ENCODE measurements around the gene P2RX1.

The P2RX1 gene

GRCh38 chr17:3903051-3903825 lies 13.0 kb downstream of the P2RX1 start:
- no peak for DNase-seq

DNA sequence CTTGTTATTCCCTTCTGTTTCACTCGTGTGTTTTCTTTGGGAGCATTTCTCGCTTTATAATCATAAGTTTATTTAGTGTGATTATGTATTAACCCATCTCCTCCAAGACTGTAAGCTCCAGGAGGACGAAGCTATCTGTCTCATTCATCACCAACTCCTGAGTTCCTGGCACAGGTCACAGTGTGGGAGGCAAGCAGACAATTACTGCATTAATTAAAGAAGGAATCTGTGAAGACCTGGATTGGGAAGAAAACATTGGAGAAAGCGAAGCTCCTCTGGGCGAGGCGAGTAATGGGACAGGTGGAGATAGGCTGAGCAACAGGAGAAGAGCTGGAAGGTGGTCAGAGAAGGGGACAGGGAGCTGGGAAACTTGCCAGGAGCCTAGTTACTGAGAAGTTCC lies 15.6 kb downstream of the P2RX1 start:
- no peak for DNase-seq

GRCh38 chr17:3897731-3898130 lies 18.5 kb downstream of the P2RX1 start:
- DNase-seq, result no peak

GRCh38 chr17:3896968-3897235 lies 19.4 kb downstream of the P2RX1 start:
- DNase-seq, result no peak

- no peak for DNase-seq
These were observed 19.9 kb downstream of the P2RX1 start for GRCh38 chr17:3896108-3896967.

- DNase-seq, result no peak
These were observed 20.9 kb downstream of the P2RX1 start for GRCh38 chr17:3895354-3895753.

DNA sequence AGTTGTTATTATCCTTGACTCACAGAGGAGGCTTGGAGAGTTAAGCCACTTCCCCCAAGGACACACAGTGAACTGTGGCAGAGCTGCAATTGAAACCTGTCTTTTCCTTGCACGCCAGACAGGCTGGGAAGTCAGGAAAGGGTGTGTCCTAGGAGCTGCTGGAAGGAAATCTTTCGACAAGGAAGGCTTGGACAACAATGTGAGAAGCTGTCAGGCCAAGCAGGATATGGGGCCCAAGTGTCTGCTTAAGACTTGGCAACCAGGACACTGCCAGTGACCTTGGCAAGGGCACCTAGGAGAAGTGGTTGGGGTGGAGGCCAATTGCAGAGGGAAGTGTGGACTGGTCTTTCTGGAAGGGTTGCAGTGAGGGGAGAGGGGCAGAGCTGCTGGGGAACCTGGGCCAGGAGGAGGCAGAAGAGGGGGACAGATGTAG lies 21.3 kb downstream of the P2RX1 start:
- no peak for DNase-seq

DNA sequence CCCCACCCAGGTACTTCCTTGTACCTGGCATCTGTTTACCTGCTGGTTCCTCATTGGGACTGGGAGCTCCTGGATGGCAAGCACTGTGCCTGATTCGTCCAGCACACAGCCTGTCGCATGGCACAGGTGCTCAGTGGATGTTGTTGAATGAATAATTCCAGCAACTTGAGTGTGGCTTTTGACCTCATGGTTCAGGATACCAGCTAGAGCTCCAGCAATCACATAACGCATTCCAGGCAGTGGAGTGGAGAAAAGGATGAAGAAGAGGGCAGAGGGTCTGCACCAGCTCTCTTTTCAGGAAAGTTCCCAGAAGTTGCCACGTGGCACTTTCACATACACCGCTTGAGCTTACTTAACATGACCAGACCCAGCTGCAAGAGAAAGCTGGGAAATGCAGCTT lies 22.1 kb downstream of the P2RX1 start:
- DNase-seq, result no peak

GRCh38 chr17:3893720-3894116 lies 22.5 kb downstream of the P2RX1 start:
- no peak for DNase-seq

DNA sequence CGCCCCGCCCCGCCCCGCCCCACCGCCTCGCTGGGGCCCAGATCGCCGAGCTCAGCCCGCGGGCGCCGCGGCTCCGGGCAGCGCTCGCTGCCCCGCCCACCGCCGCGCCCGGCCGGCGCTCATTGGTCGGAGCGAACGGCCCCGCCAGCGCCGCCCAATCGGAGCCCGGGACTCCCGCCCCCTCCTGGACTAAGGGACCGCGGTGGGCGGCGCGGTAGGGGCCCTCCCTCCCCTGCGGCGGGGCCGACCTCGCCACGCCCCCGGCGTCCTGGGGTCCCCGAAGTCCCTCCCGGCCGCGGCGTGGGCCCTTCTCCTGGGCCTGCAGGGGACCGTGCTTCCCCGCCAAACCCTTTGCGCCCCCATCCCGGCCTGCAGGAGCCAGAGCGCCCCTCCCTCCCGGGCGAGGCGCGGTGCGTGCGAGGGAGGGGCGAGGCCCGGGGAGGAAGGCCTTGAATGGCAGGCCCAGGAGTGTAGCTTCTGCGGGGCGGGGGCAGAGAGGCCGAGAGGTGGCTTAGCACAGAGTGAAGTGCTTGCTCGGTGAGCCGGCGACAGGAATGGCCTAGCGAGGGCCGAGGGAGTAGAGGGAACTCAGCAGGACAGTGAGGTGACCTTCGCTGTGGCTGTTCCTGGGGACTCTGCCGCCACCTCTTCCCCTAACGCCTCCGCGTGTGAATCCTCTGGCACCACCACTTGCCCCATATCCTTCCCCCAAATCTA lies 23.1 kb downstream of the P2RX1 start, which contains the start of gene CAMKK1:
TSS of gene CAMKK1 (minus strand) at position 51 of the 717 bp plus-strand sequence. CDS start 7,366 bp downstream, outside the sequence.
- DNase-seq, result peak; percentile 87

GRCh38 chr17:3892095-3892998 lies 23.9 kb downstream of the P2RX1 start:
- DNase-seq, result peak; percentile 19

DNA sequence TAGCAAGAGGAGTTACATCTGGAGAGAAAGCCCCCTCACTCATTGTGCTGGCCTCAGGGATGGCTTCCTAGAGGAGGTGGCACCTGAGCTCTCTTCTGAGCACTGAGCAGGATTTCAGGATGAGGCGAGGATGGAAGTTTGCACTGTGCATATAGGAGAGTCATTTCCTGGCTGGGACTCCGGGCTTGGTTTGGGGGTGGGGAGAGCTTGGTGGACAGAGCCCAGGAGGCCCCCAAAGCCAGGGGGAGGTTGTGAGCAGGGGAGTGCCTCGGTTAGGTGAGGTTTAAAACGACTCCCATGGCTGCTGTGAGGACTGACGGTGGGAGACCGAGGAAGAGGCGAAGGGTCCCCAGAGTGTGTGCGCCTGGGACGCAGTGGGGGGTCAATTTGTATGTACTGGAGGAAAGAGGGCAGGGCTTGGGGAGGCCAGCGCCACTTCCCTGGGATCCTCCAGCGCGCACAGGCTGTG lies 24.6 kb downstream of the P2RX1 start:
- DNase-seq, result no peak

- no peak for DNase-seq
These were observed 25.4 kb downstream of the P2RX1 start for GRCh38 chr17:3890878-3891219.

DNA sequence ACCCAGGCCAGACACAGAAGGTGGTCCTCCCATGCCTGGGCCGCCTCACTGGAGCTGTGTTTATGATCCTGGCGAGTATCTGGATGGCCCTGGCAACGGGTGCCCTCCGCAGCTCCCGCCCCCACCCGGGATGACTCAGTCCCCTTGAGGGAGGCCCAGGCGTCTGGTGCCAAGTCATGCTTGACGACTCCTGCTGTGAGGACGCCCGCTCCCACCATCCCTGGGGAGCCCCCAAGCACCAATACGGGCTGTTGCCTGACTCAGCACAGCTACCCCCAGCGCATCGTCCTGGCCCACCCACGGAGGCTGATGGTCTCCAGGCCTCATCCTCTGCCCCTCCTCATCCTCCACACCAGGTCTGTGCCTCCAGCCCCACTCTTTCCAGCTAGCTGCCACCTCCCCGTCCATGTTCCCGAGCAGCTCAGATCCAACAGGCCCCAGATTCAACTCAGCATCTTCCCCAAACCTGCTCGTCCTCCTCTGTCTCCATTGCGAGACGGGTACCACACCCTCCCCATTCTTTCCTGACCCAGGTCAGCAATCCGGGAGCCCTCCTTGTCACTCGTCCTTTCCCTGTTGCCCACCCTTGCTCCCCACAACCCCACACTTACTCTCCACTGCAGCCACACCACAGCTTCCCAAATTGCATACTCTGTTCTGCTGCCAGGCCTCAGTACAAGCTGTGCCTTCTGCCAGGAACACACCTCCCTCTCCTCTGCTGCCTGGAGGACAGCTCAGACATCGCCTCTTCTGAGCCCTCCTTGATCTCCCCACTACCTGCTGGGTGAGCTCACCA lies 26.0 kb downstream of the P2RX1 start:
- no peak for DNase-seq

GRCh38 chr17:3889325-3890012 lies 26.8 kb downstream of the P2RX1 start:
- DNase-seq, result no peak

- DNase-seq, result no peak
These were observed 27.7 kb downstream of the P2RX1 start for GRCh38 chr17:3888343-3889171.

GRCh38 chr17:3887804-3888203 lies 28.5 kb downstream of the P2RX1 start:
- no peak for DNase-seq

DNA sequence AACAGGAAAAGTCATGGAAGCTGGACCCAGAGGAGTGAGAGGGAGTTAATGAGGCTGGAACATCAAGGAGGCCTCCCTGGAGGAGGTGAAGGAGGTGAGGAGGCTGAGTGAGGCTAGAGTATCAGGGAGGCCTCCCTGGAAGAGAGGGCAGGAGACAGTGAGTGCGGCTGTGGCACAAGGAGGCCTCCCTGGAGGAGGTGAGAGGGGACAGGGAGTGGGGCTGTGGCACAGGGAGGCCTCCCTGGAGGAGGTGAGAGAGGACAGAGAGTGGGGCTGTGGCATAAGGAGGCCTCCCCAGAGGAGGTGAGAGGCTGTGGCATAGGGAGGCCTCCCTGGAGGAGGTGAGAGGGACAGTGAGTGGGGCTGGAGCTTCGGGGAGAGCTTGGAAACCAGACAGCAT lies 28.9 kb downstream of the P2RX1 start:
- no peak for DNase-seq

DNA sequence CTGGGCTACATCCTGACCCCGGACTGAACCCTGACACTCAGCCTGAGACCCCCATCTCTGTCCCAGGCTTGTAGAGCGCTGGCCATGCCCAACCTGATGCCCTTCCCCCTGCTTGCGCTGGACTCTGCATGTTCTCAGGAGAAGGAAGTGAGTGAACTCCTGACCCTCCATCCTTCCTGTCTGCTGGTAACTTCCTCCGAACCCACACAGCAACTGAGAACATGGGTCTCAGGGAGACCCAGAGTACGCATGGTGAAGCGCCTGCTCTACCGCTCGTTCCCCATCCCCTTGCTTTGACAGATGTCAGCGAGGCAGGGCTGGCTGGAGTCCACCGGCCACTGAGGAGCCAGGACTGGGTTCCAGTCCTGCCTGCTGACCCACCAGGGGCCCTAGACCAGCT lies 29.5 kb downstream of the P2RX1 start:
- no peak for DNase-seq

DNA sequence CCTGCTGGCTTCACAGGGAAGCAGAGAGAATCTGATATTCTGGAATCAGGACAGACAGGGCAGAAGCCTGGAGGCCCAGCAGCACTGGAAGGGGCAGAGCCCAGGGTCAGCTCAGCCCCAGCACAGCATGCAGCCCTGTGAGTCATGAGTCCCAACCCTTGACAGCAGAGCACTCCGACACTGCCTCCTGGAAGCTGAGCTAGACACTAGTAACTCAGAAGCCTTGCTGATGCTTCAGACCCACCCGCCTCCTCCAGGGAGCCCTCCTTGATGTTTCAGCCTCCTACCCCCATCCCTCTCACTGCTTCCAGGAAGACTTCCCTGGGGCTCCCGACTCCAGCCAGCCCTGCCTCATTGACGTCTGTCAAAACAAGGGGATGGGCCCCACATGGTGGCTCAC lies 30.3 kb downstream of the P2RX1 start:
- no peak for DNase-seq
